Keratinocyte (primary cell): ENCODE results near the gene SIRT4. TPM values are rescaled to one million over a fixed set of nuclear protein-coding genes. Genes with fewer than 3 reads are reported as not detected.

Source experiments
- DNase-seq: peaks from one replicate; pipeline ENCODE4 v3.0.0-alpha.2; 2011; ENCODE audit warnings: low read depth, missing footprints, low spot score
- FAIRE-seq: peaks from 2 replicates; lab custom pipeline; 2011; peaks lifted over from hg19 to GRCh38; lab: Jason Lieb, UNC
- H2AFZ ChIP-seq: 2 replicates; pipeline ENCODE4 v1.6.0; 2012; ENCODE audit warnings: low read length, control low read depth, inconsistent platforms; ENCODE audit not compliant: control insufficient read depth
- H3K27ac ChIP-seq: 2 replicates; pipeline ENCODE4 v1.5.1; 2011; ENCODE audit warnings: low read length; ENCODE audit not compliant: control insufficient read depth, insufficient read depth
- H3K27me3 ChIP-seq: 3 replicates; pipeline ENCODE4 v1.6.0; 2011; ENCODE audit warnings: low read length; ENCODE audit not compliant: control insufficient read depth, insufficient read depth; ENCODE audit errors: extremely low read depth
- H3K36me3 ChIP-seq, 2 experiments: 2 replicates in 1 of 2; 3 replicates in 1 of 2; pipeline ENCODE4 v1.5.1; 2011; ENCODE audit warnings: low read length in 2 of 2, mild to moderate bottlenecking in 1 of 2; ENCODE audit not compliant: control insufficient read depth in 2 of 2, insufficient read depth in 2 of 2; ENCODE audit errors: extremely low read depth in 1 of 2
- H3K4me1 ChIP-seq: 3 replicates; pipeline ENCODE4 v1.5.1; 2011; ENCODE audit warnings: low read length; ENCODE audit not compliant: control insufficient read depth, insufficient read depth; ENCODE audit errors: extremely low read depth
- H3K4me2 ChIP-seq: 3 replicates; pipeline ENCODE4 v1.6.0; 2011; ENCODE audit warnings: low read depth, low read length; ENCODE audit not compliant: control insufficient read depth, insufficient read depth; ENCODE audit errors: extremely low read depth
- H3K4me3 ChIP-seq, 3 experiments: fragments of 200-600 bp in 1 of 3; sonication (generic) in 1 of 3; 2 replicates in 2 of 3; 3 replicates in 1 of 3; pipeline ENCODE4 v1.5.1; 2011 to 2016; ENCODE audit warnings: low read length in 3 of 3, mild to moderate bottlenecking in 3 of 3, control low read depth in 2 of 3, inconsistent platforms in 1 of 3, low read depth in 1 of 3, mixed read lengths in 1 of 3, mixed run types in 1 of 3, moderate library complexity in 1 of 3; ENCODE audit not compliant: control insufficient read depth in 2 of 3, insufficient read depth in 2 of 3; ENCODE audit errors: extremely low read depth in 1 of 3
- H3K79me2 ChIP-seq: 2 replicates; pipeline ENCODE4 v1.6.0; 2012; ENCODE audit warnings: low read length; ENCODE audit not compliant: control insufficient read depth, insufficient read depth
- H3K9ac ChIP-seq: 3 replicates; pipeline ENCODE4 v1.6.0; 2011; ENCODE audit warnings: low read length; ENCODE audit not compliant: control insufficient read depth, insufficient read depth; ENCODE audit errors: extremely low read depth
- H3K9me1 ChIP-seq: 3 replicates; pipeline ENCODE4 v1.6.0; 2011; ENCODE audit warnings: low read length; ENCODE audit not compliant: control insufficient read depth, insufficient read depth; ENCODE audit errors: extremely low read depth
- H3K9me3 ChIP-seq: 2 replicates; pipeline ENCODE4 v1.5.1; 2012; ENCODE audit warnings: low read depth, low read length; ENCODE audit not compliant: control insufficient read depth
- H4K20me1 ChIP-seq: 3 replicates; pipeline ENCODE4 v1.6.0; 2011; ENCODE audit warnings: low read length; ENCODE audit not compliant: control insufficient read depth, insufficient read depth; ENCODE audit errors: extremely low read depth
- CTCF ChIP-seq, 3 experiments: IDR thresholded peaks in 1 of 3; conservative IDR thresholded peaks in 1 of 3; optimal IDR thresholded peaks in 1 of 3; 2 replicates in 2 of 3; 3 replicates in 1 of 3; pipeline versions ENCODE3 to v1.5.1; 2011; ENCODE audit warnings: low read length in 3 of 3, mild to moderate bottlenecking in 3 of 3, moderate library complexity in 2 of 3, control low read depth in 1 of 3, inconsistent platforms in 1 of 3; ENCODE audit not compliant: insufficient read depth in 2 of 3; ENCODE audit errors: extremely low read depth in 1 of 3
- EZH2 ChIP-seq: IDR thresholded peaks from one replicate; pipeline ENCODE4 v1.6.1; 2012; ENCODE audit warnings: inconsistent platforms, mild to moderate bottlenecking, low read length, moderate library complexity
- dilution Hi-C: fragments of 300-500 bp; cut with MboI; formaldehyde crosslinking; loops from one replicate; pipeline ENCODE4 v1.7.0; 2020; ENCODE audit warnings: low sequenced_read_pairs; ENCODE audit not compliant: extremely low pct_ligation_motif_present
- polyA plus RNA-seq, 5 experiments: library from polyadenylated mRNA; depleted of rRNA in 3 of 5; stranded (reverse) in 3 of 5; stranded (forward) in 1 of 5; unstranded in 1 of 5; fragments of >200 nt; gene quantifications; 1 replicate in 1 of 5; 2 replicates in 3 of 5; 3 replicates in 1 of 5; pipeline versions ENCODE4 v1.2.1 to v1.2.3, GENCODE V29; 2011 to 2012; ENCODE audit warnings: missing spikeins in 2 of 5, low read depth in 1 of 5, low replicate concordance in 1 of 5

Gene SIRT4
- polyA plus RNA-seq, 1 donor (not counting 4 experiments of a cell fraction or from before 2014, with no cell fraction given), result 0.98 TPM

- Histone ChIP-seq H3K27ac (no peak overlapping the region), H4K20me1 (no peaks in the 10 kb centered on the region), H2AFZ (no peak overlapping the region), H3K4me3 (no peak overlapping the region), H3K79me2 (no peaks in the 10 kb centered on the region), H3K4me2 (no peak overlapping the region), H3K9ac (no peak overlapping the region), H3K27me3 (no peaks in the 10 kb centered on the region), H3K9me3 (no peaks in the 10 kb centered on the region), H3K36me3 (no peaks in the 10 kb centered on the region), H3K9me1 (no peaks in the 10 kb centered on the region), H3K4me1 (peaks cover 3% of the 10 kb centered on the region)
- TF ChIP-seq EZH2, result no peak
- no peak for TF ChIP-seq CTCF (optimal IDR thresholded peaks at IDR 0.05 in 1 of 3, IDR thresholded peaks at IDR 0.05 in 1 of 3, conservative IDR thresholded peaks at IDR 0.05 in 1 of 3; ENCODE audit: extremely low read depth in 1 of 3, insufficient read depth in 2 of 3, low read length in 3 of 3)
- DNase-seq, result no peak
- FAIRE-seq, result no peak
- dilution Hi-C loops, result no loop called here
Measured at GRCh38 chr12:120324841-120325417, 22.8 kb downstream of the SIRT4 start.

GRCh38 chr12:120327593-120327992, 25.5 kb downstream of the SIRT4 start, which contains the start of gene PLA2G1B:
Gene PLA2G1B, minus strand, starts transcription at chr12:120327779. Its CDS starts 26 bp downstream, at chr12:120327753.
- Histone ChIP-seq H3K9me3 (no peaks in the 10 kb centered on the region), H3K4me2 (no peak within 1 kb of the TSS), H3K4me3 (no peak within 1 kb of the TSS), H3K27me3 (peaks cover 9% of the 10 kb centered on the region), H2AFZ (no peak within 1 kb of the TSS), H3K27ac (no peak within 1 kb of the TSS), H3K9me1 (no peaks in the 10 kb centered on the region), H3K79me2 (no peaks in the 10 kb centered on the region), H4K20me1 (no peaks in the 10 kb centered on the region), H3K9ac (no peak within 1 kb of the TSS), H3K36me3 (no peaks in the 10 kb centered on the region), H3K4me1 (peaks cover 3% of the 10 kb centered on the region)
- FAIRE-seq (no peak), DNase-seq (no peak)
- TF ChIP-seq CTCF (optimal IDR thresholded peaks at IDR 0.05 in 1 of 3, IDR thresholded peaks at IDR 0.05 in 1 of 3, conservative IDR thresholded peaks at IDR 0.05 in 1 of 3; ENCODE audit: extremely low read depth in 1 of 3, insufficient read depth in 2 of 3, low read length in 3 of 3) (no peak), EZH2 (no peak)
- dilution Hi-C loops, result no loop called here
